ENCODE data around the gene TMEM179. TPM values are rescaled to one million over a fixed set of nuclear protein-coding genes. Genes with fewer than 3 reads are reported as not detected.

The TMEM179 gene
- total and polyA plus RNA-seq, 2 of the 13 experiments (the other 11 are each of a cell fraction or from before 2014, with no cell fraction given): not detected

DNA sequence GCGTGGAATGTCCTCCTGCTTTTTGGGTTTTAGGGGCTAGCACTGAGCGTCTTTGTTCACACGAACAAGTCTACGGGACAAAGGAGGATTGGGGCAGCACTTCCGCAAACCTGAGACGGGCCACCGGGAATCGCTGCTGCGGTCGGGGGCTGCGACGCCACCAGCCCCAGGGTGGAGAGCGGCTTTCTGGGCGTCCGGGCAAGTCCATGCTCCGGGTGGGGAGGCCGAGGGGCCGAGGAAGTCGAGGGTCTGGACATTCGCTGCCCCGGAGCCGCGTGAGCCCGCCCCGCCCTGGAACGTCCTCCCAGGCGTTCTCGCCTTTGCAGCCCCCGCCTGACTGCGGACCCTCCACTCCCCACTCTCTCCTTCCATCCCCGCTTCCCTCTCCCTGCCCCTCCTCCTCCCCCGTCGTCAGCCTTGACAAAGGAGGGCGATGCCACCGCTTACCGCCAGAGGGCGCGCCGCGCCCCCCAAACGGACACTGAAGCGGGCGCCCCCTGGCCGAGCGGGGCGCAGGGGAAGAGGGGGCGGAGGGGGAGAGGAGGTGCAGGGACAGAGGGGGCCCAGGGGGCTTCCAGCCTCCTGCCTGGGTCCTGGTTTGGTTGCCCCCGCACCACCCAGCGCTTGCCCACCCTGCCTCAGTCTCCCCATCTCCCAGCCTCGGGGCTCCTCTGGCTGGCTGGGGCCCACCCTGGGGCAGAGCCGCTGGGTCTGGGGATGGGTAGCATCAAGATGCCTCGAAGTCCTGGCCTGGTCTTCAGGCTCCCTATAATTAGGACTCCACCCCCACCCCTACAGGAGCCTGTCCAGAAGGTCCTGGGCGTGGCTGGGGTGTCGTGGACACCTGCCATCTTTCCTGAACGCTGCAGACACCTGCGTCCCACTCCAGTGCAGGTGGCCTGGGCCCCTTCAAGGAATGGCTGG lies 45.7 kb upstream of the TMEM179 start (continued):
- TF ChIP-seq, protein P1, sequence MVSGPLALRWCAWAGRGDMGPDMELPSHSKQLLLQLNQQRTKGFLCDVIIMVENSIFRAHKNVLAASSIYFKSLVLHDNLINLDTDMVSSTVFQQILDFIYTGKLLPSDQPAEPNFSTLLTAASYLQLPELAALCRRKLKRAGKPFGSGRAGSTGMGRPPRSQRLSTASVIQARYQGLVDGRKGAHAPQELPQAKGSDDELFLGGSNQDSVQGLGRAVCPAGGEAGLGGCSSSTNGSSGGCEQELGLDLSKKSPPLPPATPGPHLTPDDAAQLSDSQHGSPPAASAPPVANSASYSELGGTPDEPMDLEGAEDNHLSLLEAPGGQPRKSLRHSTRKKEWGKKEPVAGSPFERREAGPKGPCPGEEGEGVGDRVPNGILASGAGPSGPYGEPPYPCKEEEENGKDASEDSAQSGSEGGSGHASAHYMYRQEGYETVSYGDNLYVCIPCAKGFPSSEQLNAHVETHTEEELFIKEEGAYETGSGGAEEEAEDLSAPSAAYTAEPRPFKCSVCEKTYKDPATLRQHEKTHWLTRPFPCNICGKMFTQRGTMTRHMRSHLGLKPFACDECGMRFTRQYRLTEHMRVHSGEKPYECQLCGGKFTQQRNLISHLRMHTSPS (CRISPR knock-in tag; IDR thresholded peaks at IDR 0.05; ENCODE audit: low read depth): peak; percentile 27; the same call in 1 of the 2 replicates
- TF ChIP-seq SP4 (CRISPR knock-in tag; IDR thresholded peaks at IDR 0.05): 0 out of 2 replicates have a peak, but pooled peaks have one; percentile 25
- no peak for TF ChIP-seq SP2 (CRISPR knock-in tag; IDR thresholded peaks at IDR 0.05)
- TF ChIP-seq TBL1XR1 (IDR thresholded peaks at IDR 0.05; ENCODE audit: borderline replicate concordance, low read length, partially characterized antibody): no peak
- TF ChIP-seq KDM5B (CRISPR knock-in tag; IDR thresholded peaks at IDR 0.05; ENCODE audit: borderline replicate concordance): 0 out of 2 replicates have a peak, but pooled peaks have one; percentile 66
- TF ChIP-seq HOXA7 (CRISPR knock-in tag; IDR thresholded peaks at IDR 0.05): 0 out of 2 replicates have a peak, but pooled peaks have one; percentile 14
- no peak for TF ChIP-seq ZNF180 (CRISPR knock-in tag; IDR thresholded peaks at IDR 0.05; ENCODE audit: borderline replicate concordance, low read depth)
- no peak for TF ChIP-seq ESRRA (CRISPR knock-in tag; IDR thresholded peaks at IDR 0.05; ENCODE audit: low read depth)
- no peak for TF ChIP-seq ASH2L (IDR thresholded peaks at IDR 0.05; ENCODE audit: insufficient read length, low read depth, low read length)
- TF ChIP-seq MEIS1 (CRISPR knock-in tag; IDR thresholded peaks at IDR 0.05; ENCODE audit: borderline replicate concordance): no peak
- TF ChIP-seq, protein P2, sequence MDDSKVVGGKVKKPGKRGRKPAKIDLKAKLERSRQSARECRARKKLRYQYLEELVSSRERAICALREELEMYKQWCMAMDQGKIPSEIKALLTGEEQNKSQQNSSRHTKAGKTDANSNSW (CRISPR knock-in tag; IDR thresholded peaks at IDR 0.05; ENCODE audit: borderline replicate concordance): no peak
- peak; percentile 21; the same call in 1 of the 2 replicates for TF ChIP-seq ZNF350 (CRISPR knock-in tag; IDR thresholded peaks at IDR 0.05; ENCODE audit: borderline replicate concordance, low read depth)
- TF ChIP-seq ZNF556 (CRISPR knock-in tag; IDR thresholded peaks at IDR 0.05; ENCODE audit: borderline replicate concordance): 0 out of 2 replicates have a peak, but pooled peaks have one; percentile 34
- TF ChIP-seq SKI (IDR thresholded peaks at IDR 0.05; ENCODE audit: partially characterized antibody): no peak
- 0 out of 2 replicates have a peak, but pooled peaks have one; percentile 33 for TF ChIP-seq ZNF331 (CRISPR knock-in tag; IDR thresholded peaks at IDR 0.05)
- TF ChIP-seq ZNF792 (CRISPR knock-in tag; IDR thresholded peaks at IDR 0.05): 0 out of 2 replicates have a peak, but pooled peaks have one; percentile 28
- TF ChIP-seq ZNF607 (CRISPR knock-in tag; IDR thresholded peaks at IDR 0.05; ENCODE audit: borderline replicate concordance): no peak
- TF ChIP-seq ZNF230 (CRISPR knock-in tag; IDR thresholded peaks at IDR 0.05): 0 out of 2 replicates have a peak, but pooled peaks have one; percentile 25
- no peak for TF ChIP-seq ATAD3A (CRISPR knock-in tag; IDR thresholded peaks at IDR 0.05)
- TF ChIP-seq, protein P3, sequence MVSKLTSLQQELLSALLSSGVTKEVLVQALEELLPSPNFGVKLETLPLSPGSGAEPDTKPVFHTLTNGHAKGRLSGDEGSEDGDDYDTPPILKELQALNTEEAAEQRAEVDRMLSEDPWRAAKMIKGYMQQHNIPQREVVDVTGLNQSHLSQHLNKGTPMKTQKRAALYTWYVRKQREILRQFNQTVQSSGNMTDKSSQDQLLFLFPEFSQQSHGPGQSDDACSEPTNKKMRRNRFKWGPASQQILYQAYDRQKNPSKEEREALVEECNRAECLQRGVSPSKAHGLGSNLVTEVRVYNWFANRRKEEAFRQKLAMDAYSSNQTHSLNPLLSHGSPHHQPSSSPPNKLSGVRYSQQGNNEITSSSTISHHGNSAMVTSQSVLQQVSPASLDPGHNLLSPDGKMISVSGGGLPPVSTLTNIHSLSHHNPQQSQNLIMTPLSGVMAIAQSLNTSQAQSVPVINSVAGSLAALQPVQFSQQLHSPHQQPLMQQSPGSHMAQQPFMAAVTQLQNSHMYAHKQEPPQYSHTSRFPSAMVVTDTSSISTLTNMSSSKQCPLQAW (CRISPR knock-in tag; IDR thresholded peaks at IDR 0.05): peak; percentile 60; the same call in 1 of the 2 replicates
- 0 out of 2 replicates have a peak, but pooled peaks have one; percentile 45 for TF ChIP-seq PCBP1 (IDR thresholded peaks at IDR 0.05; ENCODE audit: borderline replicate concordance, low read depth, low read length)
- no peak for TF ChIP-seq TCF12 (IDR thresholded peaks at IDR 0.05)
- peak; percentile 59; the same call in 1 of the 2 replicates for TF ChIP-seq TCF12 (CRISPR knock-in tag; IDR thresholded peaks at IDR 0.05)

Data from HepG2 (cell line).